ENCODE results near the gene TGFBR2. TPM values are rescaled to one million over a fixed set of nuclear protein-coding genes. Genes with fewer than 3 reads are reported as not detected.

Gene TGFBR2
- total and polyA plus RNA-seq, 2 experiments from 2014 or later, result 4.7 to 13.0 TPM

DNA sequence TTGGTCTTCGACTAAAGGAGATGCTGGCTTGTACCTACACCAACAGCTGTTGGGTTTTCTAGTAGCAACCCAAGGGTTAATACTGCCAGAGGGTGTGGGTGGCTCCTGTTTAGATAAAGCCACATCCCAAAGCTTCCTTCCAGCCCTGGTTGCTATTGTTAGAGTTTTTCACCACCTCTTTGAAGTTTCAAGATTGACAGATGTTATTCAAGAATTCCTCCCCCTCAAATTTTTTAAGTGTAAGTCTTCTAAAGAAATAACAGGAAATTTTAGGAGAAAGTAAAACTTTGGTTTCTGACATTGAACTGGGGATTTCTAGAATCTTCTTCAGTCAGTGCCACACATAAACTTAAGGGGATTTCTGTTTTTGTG is 60.9 kb downstream of the TGFBR2 start:
- H3K4me2 ChIP-seq, result peak overlapping the region; percentile 0; the same call in 1 of the 2 replicates
- H3F3A ChIP-seq (replicated peaks; ENCODE audit: low read depth), result no peaks in the 10 kb centered on the region
- ATAC-seq (peak; percentile 98), DNase-seq (ENCODE audit: low spot score) (peak; percentile 89)
- Mint-ChIP-seq H3K4me3 (no peak overlapping the region), H3K27me3 (ENCODE audit: insufficient read depth, low read depth, poor library complexity) (no peaks in the 10 kb centered on the region), H3K27ac (no peak overlapping the region), H3K36me3 (ENCODE audit: low read depth) (peaks cover 30% of the 10 kb centered on the region), H3K4me1 (peaks cover 52% of the 10 kb centered on the region), H3K9me3 (no peaks in the 10 kb centered on the region)
- H3K27me3 ChIP-seq (ENCODE audit: insufficient read depth), result no peaks in the 10 kb centered on the region
- no peak overlapping the region for H3K4me3 ChIP-seq
- H3K4me1 ChIP-seq (ENCODE audit: insufficient read depth), result peaks cover 49% of the 10 kb centered on the region
- TF ChIP-seq ZNF331 (CRISPR knock-in tag; IDR thresholded peaks at IDR 0.05; ENCODE audit: low read depth) (no peak), ZNF462 (CRISPR knock-in tag; IDR thresholded peaks at IDR 0.05) (0 out of 2 replicates have a peak, but pooled peaks have one; percentile 45)
- H3K36me3 ChIP-seq (ENCODE audit: insufficient read depth), result no peaks in the 10 kb centered on the region
- H3K79me2 ChIP-seq (replicated peaks; ENCODE audit: insufficient read depth), result 0 out of 2 replicates have a peak, but pooled peaks cover 5% of the 10 kb centered on the region
- no peak overlapping the region for H2AFZ ChIP-seq
- H3K9me2 ChIP-seq (ENCODE audit: insufficient read depth), result no peaks in the 10 kb centered on the region
- no peaks in the 10 kb centered on the region for H4K20me1 ChIP-seq (replicated peaks; ENCODE audit: insufficient read depth)
- H3K27ac ChIP-seq (ENCODE audit: low read depth), result no peak overlapping the region

- H3K4me3 ChIP-seq, result no peak overlapping the region
- no peaks in the 10 kb centered on the region for H3K27me3 ChIP-seq (ENCODE audit: insufficient read depth)
- H3K27ac Mint-ChIP-seq, result no peak overlapping the region; the same call in 1 of the 2 replicates
- H3K79me2 ChIP-seq (replicated peaks; ENCODE audit: insufficient read depth), result 0 out of 2 replicates have a peak, but pooled peaks cover 5% of the 10 kb centered on the region
- no peaks in the 10 kb centered on the region for H3K27me3 Mint-ChIP-seq (ENCODE audit: insufficient read depth, low read depth, poor library complexity)
- H3K4me2 ChIP-seq, result peak overlapping the region; percentile 0; the same call in 1 of the 2 replicates
- H3K27ac ChIP-seq (ENCODE audit: low read depth), result no peak overlapping the region
- H3F3A ChIP-seq (replicated peaks; ENCODE audit: low read depth), result no peaks in the 10 kb centered on the region
- peaks cover 40% of the 10 kb centered on the region for H3K4me1 ChIP-seq (ENCODE audit: insufficient read depth)
- no peaks in the 10 kb centered on the region for H4K20me1 ChIP-seq (replicated peaks; ENCODE audit: insufficient read depth)
- H3K9me3 Mint-ChIP-seq, result no peaks in the 10 kb centered on the region
- H3K4me3 Mint-ChIP-seq, result no peak overlapping the region
- H3K36me3 Mint-ChIP-seq (ENCODE audit: low read depth), result peaks cover 37% of the 10 kb centered on the region
- no peak overlapping the region for H2AFZ ChIP-seq
- H3K9me2 ChIP-seq (ENCODE audit: insufficient read depth), result no peaks in the 10 kb centered on the region
- peak; percentile 15; the same call in 1 of the 3 replicates for ATAC-seq
- H3K36me3 ChIP-seq (ENCODE audit: insufficient read depth), result peaks cover 2% of the 10 kb centered on the region; the same call in 1 of the 2 replicates
- DNase-seq (ENCODE audit: low spot score), result no peak
- H3K4me1 Mint-ChIP-seq, result peaks cover 44% of the 10 kb centered on the region
- TF ChIP-seq ZNF114 (CRISPR knock-in tag; IDR thresholded peaks at IDR 0.05) (no peak), JUNB (IDR thresholded peaks at IDR 0.05; ENCODE audit: unreplicated experiment) (no peak), ZNF331 (CRISPR knock-in tag; IDR thresholded peaks at IDR 0.05; ENCODE audit: low read depth) (no peak), EZH2 (IDR thresholded peaks at IDR 0.05; ENCODE audit: low read depth, unreplicated experiment) (no peak), STAT1 (IDR thresholded peaks at IDR 0.05; ENCODE audit: unreplicated experiment) (no peak), CREB1 (CRISPR knock-in tag; IDR thresholded peaks at IDR 0.05; ENCODE audit: low read depth) (no peak), REST (IDR thresholded peaks at IDR 0.05; ENCODE audit: unreplicated experiment) (no peak)
- TF ChIP-seq, protein P1, sequence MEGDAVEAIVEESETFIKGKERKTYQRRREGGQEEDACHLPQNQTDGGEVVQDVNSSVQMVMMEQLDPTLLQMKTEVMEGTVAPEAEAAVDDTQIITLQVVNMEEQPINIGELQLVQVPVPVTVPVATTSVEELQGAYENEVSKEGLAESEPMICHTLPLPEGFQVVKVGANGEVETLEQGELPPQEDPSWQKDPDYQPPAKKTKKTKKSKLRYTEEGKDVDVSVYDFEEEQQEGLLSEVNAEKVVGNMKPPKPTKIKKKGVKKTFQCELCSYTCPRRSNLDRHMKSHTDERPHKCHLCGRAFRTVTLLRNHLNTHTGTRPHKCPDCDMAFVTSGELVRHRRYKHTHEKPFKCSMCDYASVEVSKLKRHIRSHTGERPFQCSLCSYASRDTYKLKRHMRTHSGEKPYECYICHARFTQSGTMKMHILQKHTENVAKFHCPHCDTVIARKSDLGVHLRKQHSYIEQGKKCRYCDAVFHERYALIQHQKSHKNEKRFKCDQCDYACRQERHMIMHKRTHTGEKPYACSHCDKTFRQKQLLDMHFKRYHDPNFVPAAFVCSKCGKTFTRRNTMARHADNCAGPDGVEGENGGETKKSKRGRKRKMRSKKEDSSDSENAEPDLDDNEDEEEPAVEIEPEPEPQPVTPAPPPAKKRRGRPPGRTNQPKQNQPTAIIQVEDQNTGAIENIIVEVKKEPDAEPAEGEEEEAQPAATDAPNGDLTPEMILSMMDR (conservative IDR thresholded peaks at IDR 0.05; ENCODE audit: low read depth in 2 of 2), result no peak
Measured at GRCh38 chr3:30668051-30668609, 61.7 kb downstream of the TGFBR2 start.

Measured in GM23338 (cell line).